GM12878 (cell line): ENCODE data around the gene ZNF574. TPM values are rescaled to one million over a fixed set of nuclear protein-coding genes. Genes with fewer than 3 reads are reported as not detected.

Source experiments
- BACH1 ChIP-seq: fragments of 450-650 bp; IDR thresholded peaks from 2 replicates; pipeline ENCODE4 v1.6.1; 2017; ENCODE audit warnings: mild to moderate bottlenecking, borderline replicate concordance
- BHLHE40 ChIP-seq, 2 experiments: fragments of 450-650 bp in 1 of 2; IDR thresholded peaks; 2 replicates each; pipeline ENCODE4 v1.6.1; 2011 to 2017; ENCODE audit warnings: low read depth in 2 of 2, borderline replicate concordance in 1 of 2, improper control_type of control experiment in 1 of 2, low read length in 1 of 2, mild to moderate bottlenecking in 1 of 2
- HDAC2 ChIP-seq: fragments of 200-600 bp; sonication (generic); IDR thresholded peaks from 2 replicates; pipeline ENCODE4 v1.6.1; 2017
- NFYB ChIP-seq: IDR thresholded peaks from 2 replicates; pipeline ENCODE4 v1.6.1; 2011; ENCODE audit warnings: low read depth, mild to moderate bottlenecking, low read length, improper control_type of control experiment, moderate library complexity; ENCODE audit not compliant: insufficient read depth
- POLR2AphosphoS5 ChIP-seq: IDR thresholded peaks from 2 replicates; pipeline ENCODE4 v1.6.1; 2011; ENCODE audit warnings: mild to moderate bottlenecking, low read length, inconsistent platforms
- RAD21 ChIP-seq: IDR thresholded peaks from 2 replicates; pipeline ENCODE4 v1.6.1; 2011; ENCODE audit warnings: mild to moderate bottlenecking, low read depth, low read length, moderate library complexity; ENCODE audit not compliant: insufficient read depth
- SIN3A ChIP-seq: IDR thresholded peaks from 2 replicates; pipeline ENCODE4 v1.6.1; 2012; ENCODE audit warnings: low read depth, low read length, improper control_type of control experiment
- SMAD1 ChIP-seq: fragments of 450-650 bp; IDR thresholded peaks from 2 replicates; pipeline ENCODE4 v1.6.1; 2018; ENCODE audit warnings: mild to moderate bottlenecking, low read depth; ENCODE audit not compliant: partially characterized antibody
- SMARCA5 ChIP-seq: fragments of 450-650 bp; IDR thresholded peaks from 2 replicates; pipeline ENCODE4 v1.6.1; 2017; ENCODE audit warnings: mild to moderate bottlenecking
- SMC3 ChIP-seq: IDR thresholded peaks from 2 replicates; pipeline ENCODE4 v1.6.1; 2011; ENCODE audit warnings: low read length, improper control_type of control experiment, borderline replicate concordance
- SRF ChIP-seq, 2 experiments: IDR thresholded peaks; 2 replicates each; pipeline ENCODE4 v1.6.1; 2011; ENCODE audit warnings: low read depth in 2 of 2, low read length in 2 of 2, mild to moderate bottlenecking in 1 of 2, moderate library complexity in 1 of 2
- TCF3 ChIP-seq: IDR thresholded peaks from 2 replicates; pipeline ENCODE4 v1.6.1; 2012; ENCODE audit warnings: low read depth, mild to moderate bottlenecking, low read length, borderline replicate concordance; ENCODE audit not compliant: insufficient read depth
- polyA plus RNA-seq, 11 experiments: library from polyadenylated mRNA; depleted of rRNA in 4 of 11; unstranded in 6 of 11; stranded (reverse) in 5 of 11; fragments of >200 nt; fragmentation: Nextera tagmentation in 4 of 11; fragmentation: Illumina TruSeq in 1 of 11; extraction: Ambion mirVana in 4 of 11; extraction: Trizol in 1 of 11; gene quantifications; 1 replicate in 1 of 11; 2 replicates in 10 of 11; pipeline versions ENCODE4 v1.2.1 to v1.2.3, GENCODE V29; 2011 to 2016; ENCODE audit warnings: inconsistent platforms in 2 of 11, missing spikeins in 2 of 11, low read depth in 1 of 11
- total RNA-seq, 4 experiments: library from RNA; depleted of rRNA in 3 of 4; stranded (reverse); fragments of >200 nt in 3 of 4; fragmentation: Illumina TruSeq in 1 of 4; extraction: Trizol in 1 of 4; gene quantifications; 2 replicates each; pipeline versions ENCODE4 v1.2.1 to v1.2.3, GENCODE V29; 2013 to 2021
- TF ChIP-seq, protein P1 (sequence below): fragments of 450-650 bp; IDR thresholded peaks from 2 replicates; pipeline ENCODE4 v1.6.1; 2017; ENCODE audit warnings: mild to moderate bottlenecking
- TF ChIP-seq, protein P2 (sequence below): IDR thresholded peaks from 2 replicates; pipeline ENCODE4 v1.6.1; 2012; ENCODE audit warnings: low read depth, low read length, improper control_type of control experiment
- TF ChIP-seq, protein P3 (sequence below): fragments of 450-650 bp; IDR thresholded peaks from 2 replicates; pipeline ENCODE4 v1.6.1; 2016; ENCODE audit warnings: mild to moderate bottlenecking, moderate library complexity, borderline replicate concordance
- TF ChIP-seq, protein P4 (sequence below): IDR thresholded peaks from 2 replicates; pipeline ENCODE4 v1.6.1; 2012; ENCODE audit warnings: improper control_type of control experiment, low read depth, low read length; ENCODE audit not compliant: insufficient replicate concordance

Gene ZNF574
- total and polyA plus RNA-seq, 10 of the 15 experiments (the other 5 are each of a cell fraction or from before 2014, with no cell fraction given) = 0.32 to 25.6 (median 11.4) TPM

DNA sequence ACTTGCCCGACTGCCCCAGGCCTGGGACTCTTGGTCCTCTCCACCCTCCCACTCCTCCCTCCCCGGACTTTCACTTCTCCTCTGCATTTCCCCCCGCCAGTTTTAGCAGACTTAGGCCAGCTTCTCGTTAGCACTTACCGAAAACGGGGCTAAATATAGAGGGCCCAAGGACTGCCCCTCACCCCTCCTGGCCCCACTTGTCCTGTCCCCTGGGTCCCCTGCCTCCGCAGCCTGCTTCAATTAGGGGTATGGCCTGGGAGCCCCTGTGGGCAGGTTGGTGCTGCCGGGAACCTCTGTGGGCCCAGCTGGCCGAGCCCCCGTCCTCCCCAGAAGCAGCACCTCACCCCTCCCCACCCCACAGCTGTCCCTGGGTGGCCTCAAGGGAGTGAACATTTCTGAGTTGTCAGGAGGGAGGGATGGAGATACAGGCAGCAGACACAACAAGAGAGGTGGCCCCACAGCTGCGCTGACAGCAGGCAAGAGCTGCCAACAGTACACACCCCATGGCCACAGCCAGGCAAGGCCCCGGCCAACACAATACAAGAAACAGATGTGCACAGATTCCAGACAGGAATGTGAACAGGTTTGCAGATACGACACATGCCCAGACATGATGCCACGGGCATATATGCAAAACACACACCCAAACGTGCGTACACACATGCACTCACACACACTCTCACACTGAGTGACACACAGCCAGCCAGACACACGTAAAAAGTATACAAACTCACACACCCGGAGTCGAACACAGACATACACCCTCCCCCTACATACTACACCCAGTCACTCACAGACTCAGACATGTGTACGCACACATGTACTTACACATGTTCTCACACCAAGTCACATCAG, 53.7 kb downstream of the ZNF574 start (continued):
- TF ChIP-seq, protein P1, sequence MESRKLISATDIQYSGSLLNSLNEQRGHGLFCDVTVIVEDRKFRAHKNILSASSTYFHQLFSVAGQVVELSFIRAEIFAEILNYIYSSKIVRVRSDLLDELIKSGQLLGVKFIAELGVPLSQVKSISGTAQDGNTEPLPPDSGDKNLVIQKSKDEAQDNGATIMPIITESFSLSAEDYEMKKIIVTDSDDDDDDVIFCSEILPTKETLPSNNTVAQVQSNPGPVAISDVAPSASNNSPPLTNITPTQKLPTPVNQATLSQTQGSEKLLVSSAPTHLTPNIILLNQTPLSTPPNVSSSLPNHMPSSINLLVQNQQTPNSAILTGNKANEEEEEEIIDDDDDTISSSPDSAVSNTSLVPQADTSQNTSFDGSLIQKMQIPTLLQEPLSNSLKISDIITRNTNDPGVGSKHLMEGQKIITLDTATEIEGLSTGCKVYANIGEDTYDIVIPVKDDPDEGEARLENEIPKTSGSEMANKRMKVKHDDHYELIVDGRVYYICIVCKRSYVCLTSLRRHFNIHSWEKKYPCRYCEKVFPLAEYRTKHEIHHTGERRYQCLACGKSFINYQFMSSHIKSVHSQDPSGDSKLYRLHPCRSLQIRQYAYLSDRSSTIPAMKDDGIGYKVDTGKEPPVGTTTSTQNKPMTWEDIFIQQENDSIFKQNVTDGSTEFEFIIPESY = no peak
- TF ChIP-seq RAD21 (peak; percentile 37; the same call in 1 of the 2 replicates), BACH1 (peak; percentile 67; the same call in 1 of the 2 replicates), POLR2AphosphoS5 (0 out of 2 replicates have a peak, but pooled peaks have one; percentile 8), SMC3 (peak; percentile 14; the same call in 1 of the 2 replicates), BHLHE40 (IDR thresholded peaks at IDR 0.05; ENCODE audit: borderline replicate concordance in 1 of 2, low read depth in 2 of 2, low read length in 1 of 2) (peak; percentile 69 to 79), HDAC2 (no peak), SMAD1 (no peak), SMARCA5 (peak; percentile 35; the same call in 1 of the 2 replicates), SIN3A (peak; percentile 55; the same call in 1 of the 2 replicates), SRF (IDR thresholded peaks at IDR 0.05; ENCODE audit: low read depth in 2 of 2, low read length in 2 of 2) (peak in 1 of 2 experiments; percentile 63; a peak in 2 of 4 replicates), TCF3 (peak; percentile 80), NFYB (no peak)
- TF ChIP-seq, protein P2, sequence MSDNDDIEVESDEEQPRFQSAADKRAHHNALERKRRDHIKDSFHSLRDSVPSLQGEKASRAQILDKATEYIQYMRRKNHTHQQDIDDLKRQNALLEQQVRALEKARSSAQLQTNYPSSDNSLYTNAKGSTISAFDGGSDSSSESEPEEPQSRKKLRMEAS = peak; percentile 51; the same call in 1 of the 2 replicates
- TF ChIP-seq, protein P3, sequence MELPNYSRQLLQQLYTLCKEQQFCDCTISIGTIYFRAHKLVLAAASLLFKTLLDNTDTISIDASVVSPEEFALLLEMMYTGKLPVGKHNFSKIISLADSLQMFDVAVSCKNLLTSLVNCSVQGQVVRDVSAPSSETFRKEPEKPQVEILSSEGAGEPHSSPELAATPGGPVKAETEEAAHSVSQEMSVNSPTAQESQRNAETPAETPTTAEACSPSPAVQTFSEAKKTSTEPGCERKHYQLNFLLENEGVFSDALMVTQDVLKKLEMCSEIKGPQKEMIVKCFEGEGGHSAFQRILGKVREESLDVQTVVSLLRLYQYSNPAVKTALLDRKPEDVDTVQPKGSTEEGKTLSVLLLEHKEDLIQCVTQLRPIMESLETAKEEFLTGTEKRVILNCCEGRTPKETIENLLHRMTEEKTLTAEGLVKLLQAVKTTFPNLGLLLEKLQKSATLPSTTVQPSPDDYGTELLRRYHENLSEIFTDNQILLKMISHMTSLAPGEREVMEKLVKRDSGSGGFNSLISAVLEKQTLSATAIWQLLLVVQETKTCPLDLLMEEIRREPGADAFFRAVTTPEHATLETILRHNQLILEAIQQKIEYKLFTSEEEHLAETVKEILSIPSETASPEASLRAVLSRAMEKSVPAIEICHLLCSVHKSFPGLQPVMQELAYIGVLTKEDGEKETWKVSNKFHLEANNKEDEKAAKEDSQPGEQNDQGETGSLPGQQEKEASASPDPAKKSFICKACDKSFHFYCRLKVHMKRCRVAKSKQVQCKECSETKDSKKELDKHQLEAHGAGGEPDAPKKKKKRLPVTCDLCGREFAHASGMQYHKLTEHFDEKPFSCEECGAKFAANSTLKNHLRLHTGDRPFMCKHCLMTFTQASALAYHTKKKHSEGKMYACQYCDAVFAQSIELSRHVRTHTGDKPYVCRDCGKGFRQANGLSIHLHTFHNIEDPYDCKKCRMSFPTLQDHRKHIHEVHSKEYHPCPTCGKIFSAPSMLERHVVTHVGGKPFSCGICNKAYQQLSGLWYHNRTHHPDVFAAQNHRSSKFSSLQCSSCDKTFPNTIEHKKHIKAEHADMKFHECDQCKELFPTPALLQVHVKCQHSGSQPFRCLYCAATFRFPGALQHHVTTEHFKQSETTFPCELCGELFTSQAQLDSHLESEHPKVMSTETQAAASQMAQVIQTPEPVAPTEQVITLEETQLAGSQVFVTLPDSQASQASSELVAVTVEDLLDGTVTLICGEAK = no peak; the same call in 1 of the 2 replicates
- TF ChIP-seq, protein P4, sequence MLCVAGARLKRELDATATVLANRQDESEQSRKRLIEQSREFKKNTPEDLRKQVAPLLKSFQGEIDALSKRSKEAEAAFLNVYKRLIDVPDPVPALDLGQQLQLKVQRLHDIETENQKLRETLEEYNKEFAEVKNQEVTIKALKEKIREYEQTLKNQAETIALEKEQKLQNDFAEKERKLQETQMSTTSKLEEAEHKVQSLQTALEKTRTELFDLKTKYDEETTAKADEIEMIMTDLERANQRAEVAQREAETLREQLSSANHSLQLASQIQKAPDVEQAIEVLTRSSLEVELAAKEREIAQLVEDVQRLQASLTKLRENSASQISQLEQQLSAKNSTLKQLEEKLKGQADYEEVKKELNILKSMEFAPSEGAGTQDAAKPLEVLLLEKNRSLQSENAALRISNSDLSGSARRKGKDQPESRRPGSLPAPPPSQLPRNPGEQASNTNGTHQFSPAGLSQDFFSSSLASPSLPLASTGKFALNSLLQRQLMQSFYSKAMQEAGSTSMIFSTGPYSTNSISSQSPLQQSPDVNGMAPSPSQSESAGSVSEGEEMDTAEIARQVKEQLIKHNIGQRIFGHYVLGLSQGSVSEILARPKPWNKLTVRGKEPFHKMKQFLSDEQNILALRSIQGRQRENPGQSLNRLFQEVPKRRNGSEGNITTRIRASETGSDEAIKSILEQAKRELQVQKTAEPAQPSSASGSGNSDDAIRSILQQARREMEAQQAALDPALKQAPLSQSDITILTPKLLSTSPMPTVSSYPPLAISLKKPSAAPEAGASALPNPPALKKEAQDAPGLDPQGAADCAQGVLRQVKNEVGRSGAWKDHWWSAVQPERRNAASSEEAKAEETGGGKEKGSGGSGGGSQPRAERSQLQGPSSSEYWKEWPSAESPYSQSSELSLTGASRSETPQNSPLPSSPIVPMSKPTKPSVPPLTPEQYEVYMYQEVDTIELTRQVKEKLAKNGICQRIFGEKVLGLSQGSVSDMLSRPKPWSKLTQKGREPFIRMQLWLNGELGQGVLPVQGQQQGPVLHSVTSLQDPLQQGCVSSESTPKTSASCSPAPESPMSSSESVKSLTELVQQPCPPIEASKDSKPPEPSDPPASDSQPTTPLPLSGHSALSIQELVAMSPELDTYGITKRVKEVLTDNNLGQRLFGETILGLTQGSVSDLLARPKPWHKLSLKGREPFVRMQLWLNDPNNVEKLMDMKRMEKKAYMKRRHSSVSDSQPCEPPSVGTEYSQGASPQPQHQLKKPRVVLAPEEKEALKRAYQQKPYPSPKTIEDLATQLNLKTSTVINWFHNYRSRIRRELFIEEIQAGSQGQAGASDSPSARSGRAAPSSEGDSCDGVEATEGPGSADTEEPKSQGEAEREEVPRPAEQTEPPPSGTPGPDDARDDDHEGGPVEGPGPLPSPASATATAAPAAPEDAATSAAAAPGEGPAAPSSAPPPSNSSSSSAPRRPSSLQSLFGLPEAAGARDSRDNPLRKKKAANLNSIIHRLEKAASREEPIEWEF = peak; percentile 88
